ENCODE results near the gene ZFYVE26.

Gene ZFYVE26

DNA sequence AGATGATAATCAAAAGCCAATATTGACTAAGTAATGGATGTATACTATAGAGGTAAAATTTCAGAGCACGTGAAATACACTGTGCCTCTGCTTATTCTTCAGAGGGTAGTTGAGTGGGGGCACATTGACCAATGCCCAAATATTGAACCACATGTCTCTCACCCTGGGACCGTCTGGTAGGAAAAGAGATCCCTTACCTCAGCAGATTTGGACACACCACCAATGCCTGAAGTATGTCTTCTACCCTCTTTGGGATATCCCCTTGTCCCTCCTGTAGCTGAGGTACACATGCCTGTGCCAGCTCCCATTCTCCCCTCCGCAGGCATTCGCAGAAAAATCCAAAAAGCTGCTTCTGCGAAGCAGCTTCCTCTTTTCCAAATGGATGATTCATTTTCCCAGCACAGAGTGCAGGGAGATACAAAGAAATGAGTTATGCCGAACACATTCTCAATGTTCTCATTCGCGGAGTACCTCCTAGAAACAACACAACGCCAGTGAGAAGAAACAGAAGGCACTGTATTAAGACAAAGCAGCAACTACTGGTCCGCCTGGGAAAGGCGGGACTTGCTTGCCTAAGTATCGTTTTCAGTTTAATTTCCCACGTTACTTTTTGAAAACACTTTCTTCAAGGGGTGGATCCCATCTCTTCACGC, 691 bp downstream of the ZFYVE26 start:
- DNase-seq: no peak

DNA sequence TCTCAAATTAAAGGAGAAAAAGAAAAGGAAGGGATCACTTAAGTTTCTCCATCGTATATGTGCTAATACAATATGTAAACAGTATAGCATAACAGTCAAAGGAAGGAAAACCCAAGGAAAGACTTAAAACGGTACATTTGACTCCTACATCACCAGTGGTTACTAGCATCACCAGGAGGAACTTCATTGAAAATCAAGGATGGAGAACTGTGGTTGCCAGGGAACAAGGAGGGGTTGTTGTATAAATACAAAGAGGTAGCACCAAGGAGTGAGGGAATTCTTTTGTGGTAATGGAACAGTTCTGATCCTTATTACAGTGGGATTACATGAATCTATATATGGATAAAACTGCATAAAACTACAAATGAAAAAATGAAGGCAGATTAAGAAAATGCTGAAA, 1.6 kb downstream of the ZFYVE26 start:
- no peak for DNase-seq

DNA sequence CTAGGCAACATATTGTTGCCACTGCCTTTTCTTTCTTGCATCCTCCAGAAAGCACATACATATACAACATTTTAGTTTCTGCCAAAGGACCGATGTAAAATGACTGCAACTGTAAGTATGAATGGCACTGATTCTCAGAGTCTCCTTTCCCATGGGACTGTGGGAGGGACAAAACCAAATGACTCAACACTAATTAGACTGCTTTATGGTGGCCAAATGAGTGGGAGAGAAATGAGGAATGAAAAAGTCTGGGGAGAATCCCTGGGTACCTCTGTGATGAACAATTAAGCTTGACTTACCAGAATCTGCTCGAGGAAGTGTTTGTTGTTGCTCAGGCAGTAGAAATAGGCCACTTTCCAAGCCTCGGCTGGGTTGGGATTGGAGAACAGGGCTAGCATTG, 10.1 kb downstream of the ZFYVE26 start:
- DNase-seq: no peak

DNA sequence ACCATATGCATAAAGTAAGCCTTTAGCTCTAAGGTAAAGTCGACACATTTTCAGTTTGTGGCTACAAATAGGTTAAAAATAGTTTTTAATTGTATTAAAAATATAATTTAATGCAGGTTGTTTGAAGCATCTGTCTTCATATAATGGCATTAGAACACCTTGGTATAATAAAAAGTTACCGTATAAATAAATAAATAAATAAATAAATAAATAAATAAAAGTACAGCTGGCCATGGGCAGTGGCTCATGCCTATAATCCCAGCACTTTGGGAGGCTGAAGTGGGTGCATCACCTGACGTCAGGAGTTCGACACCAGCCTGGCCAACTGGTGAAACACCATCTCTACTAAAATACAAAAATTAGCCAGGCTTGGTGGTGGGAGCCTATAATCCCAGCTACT, 15.6 kb downstream of the ZFYVE26 start:
- no peak for DNase-seq

DNA sequence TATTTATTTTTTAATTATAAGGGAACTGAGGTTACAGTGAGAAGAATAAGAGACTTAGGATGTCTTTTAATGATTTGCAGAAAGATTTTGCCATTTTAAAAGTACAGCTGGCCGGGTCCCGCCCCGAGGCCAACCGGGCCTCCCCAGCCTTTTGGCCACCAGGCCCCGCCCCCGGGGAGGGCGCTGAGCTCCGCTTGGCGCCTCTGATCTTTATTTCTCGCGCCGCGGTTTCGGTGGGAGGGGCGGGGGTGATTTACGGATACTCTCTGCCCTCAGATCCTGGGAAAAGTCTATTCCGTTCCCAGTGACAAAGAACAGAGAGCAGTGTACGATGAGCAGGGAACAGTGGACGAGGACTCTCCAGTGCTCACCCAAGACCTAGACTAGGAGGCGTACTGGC, 17.7 kb downstream of the ZFYVE26 start:
- no peak for DNase-seq

- DNase-seq: no peak
Observed at GRCh38 chr14:67787673-67788072, 28.7 kb downstream of the ZFYVE26 start.

DNA sequence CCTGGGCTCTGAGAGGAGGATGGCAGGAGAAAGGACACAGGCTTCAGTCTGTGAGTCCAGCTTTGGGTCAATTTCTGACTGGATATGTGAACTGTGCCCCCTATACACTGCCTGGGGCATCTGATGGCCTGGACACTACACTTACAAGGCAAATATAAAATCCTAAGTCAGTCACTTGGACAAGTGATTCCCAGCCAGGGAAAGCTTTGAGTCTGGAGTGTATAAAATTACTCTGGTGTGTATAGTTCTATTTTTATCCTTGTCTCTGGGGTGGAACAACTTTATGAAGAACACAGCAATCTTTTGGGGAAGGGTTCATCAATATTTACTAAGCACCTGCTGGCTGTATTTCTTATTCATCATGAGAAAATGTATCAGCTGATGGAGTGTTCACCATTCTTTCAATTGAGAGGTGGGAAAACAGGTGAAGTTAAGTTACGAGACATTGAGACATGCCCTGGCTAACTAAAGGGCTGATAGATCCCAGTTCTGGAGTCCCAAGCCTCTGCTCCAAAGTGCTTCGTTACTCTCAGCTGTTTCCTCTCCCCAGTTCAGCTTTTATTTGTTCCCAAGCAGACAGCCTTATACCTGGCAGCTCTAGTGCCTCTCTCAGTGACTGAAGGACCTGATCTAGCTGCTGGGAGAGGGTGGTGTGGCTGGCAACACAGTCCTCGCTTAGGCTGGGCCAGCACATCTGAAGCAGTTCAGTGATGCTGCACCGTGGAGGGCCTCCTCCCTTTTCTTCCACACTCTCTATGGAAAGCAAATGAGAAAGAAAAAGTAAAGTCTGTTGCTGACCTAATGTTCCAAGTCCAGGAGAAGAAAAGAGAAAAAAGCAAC, 30.9 kb downstream of the ZFYVE26 start:
- DNase-seq: no peak

DNA sequence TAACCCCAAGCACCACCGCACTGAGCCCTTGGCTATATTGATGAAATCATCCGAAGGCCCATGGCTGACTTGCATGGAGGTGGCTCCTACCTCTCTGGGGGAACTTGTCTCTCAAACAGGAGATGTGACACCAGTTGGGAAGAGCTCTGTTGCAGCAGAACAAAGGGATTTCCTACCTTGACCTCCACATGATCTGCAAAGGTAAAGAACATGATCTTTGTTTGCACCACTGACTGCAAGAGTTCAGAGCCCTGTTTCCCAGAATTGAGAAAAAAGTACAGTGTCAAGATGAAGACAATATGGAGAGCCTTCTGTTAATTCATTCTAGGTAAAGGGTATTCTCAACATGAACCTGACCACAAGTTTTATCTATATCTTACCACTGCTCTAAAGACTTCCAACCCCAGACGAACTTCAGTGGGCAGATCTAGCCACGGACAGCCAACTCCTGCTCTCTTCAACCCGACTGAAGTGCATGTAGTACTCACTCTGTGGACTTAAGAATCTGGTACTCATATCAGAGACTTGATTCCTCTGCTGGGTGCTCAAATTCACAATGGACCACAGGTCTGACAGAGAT, 32.1 kb downstream of the ZFYVE26 start:
- DNase-seq: no peak

- DNase-seq: no peak
Observed at GRCh38 chr14:67782090-67782489, 34.3 kb downstream of the ZFYVE26 start.

DNA sequence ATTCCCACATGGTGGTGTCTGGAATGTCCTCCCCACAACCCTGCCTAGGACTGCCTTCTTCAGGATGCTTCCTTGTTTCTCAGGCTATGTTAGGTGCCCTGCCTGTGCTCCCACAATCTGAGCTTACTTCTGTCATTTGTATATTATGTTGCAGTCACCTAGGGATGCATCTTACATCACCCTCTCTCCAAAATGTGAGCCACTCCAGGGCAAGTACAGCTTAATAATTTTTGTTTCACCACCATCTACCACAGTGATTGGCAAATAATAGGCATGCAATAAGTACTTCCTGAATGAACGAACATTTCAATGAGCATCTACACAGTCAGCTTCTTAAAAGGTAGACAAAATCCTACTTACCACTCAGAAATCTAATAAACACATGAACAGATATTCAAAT, 37.6 kb downstream of the ZFYVE26 start:
- DNase-seq: no peak

- no peak for DNase-seq
Observed at GRCh38 chr14:67776653-67777322, 39.6 kb downstream of the ZFYVE26 start.

DNA sequence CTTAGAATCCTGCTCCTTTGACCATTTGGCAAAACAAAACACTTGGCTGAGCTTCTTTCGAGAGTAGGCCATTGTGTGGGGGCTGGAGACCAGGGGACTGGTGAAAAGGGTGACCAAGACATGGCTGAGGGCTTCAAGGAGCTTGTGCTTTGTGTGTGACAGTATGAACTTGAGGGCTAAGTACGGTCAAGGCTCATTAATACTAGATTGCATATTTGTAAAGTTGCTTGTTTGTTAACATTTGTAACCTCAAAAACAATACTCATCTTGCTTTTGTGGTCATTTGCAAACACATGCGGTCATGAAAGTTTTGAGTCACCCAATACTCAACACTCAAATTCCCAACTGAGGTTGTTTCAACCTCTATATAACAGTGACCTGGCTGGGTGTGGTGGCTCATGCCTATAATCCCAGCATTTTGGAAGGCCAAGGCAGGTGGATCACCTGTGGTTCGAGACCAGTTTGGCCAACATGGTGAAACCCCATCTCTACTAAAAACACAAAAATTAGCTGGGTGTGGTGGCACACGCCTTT, 42.5 kb downstream of the ZFYVE26 start:
- DNase-seq: no peak

GRCh38 chr14:67768219-67768618, 48.2 kb downstream of the ZFYVE26 start:
- DNase-seq: no peak

- DNase-seq: no peak
Observed at GRCh38 chr14:67766035-67766680, 50.2 kb downstream of the ZFYVE26 start.

GRCh38 chr14:67765192-67765834, 51.1 kb downstream of the ZFYVE26 start:
- DNase-seq: no peak

DNA sequence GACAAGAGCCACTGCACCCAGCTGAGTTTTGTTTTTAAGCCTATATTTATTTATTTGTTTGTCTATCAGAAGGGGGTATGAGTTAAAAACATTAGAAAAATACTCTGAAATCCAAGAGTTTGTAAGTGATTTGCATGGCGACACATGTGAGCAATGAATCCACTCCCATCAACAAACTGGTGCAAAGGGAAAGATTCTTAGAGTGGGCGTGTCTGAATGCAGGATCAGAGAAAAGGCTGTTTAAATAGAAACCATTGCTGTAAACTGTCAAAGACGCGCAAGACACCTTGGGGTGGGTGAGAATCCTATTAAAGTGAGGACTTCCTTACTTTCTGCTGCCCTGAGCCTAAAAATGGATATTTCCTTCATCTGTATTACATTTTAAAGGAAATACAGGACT, 51.9 kb downstream of the ZFYVE26 start:
- DNase-seq: no peak

DNA sequence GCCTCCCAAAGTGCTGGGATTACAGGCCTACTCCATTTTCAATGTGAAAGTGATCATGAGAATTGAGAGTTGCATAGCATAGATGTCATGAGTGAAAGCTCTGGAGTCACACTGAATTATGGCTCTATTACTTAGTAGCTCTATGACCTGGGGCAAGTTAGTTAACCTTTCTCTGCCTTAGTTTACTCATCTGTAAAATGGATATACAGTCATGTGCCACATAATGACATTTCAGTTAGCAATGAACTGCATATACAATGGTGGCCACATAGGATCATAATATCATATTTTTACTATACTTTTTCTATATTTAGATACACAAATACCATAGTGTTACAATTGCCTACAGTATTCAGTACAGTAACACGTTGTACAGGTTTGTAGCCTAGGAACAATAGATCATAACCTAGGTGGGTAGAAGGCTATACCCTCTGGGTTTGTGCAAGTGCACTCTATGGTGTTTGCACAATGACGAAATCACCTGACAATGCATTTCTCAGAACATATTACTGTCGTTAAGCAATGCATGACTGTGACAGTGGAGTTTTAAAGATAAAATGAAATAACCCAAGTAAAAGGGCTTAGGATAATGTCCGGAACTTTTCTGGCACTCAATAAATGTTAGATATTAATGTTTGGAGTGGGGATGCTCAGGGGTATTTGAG, 53.1 kb downstream of the ZFYVE26 start:
- no peak for DNase-seq

DNA sequence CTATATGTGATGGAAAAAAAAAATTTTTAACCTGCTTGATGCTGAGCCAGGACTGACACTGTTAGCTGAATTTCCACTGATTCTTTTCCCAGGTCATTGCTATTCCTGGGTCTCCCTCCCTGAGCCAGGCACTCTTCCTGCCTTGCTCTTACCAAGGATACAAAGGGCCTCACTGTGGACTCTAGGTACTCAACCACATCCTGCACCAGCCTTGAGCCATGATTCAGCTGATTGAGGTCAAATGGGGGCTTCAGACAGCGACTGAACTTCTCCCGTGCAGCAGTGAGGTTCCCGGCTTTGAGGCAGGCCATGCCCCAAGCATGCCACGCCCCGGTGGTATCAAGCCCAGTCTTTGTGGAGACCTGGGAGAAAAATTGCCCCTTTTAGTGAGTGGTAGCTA, 54.3 kb downstream of the ZFYVE26 start:
- no peak for DNase-seq

- DNase-seq: no peak
Observed at GRCh38 chr14:67759916-67760315, 56.5 kb downstream of the ZFYVE26 start.

DNA sequence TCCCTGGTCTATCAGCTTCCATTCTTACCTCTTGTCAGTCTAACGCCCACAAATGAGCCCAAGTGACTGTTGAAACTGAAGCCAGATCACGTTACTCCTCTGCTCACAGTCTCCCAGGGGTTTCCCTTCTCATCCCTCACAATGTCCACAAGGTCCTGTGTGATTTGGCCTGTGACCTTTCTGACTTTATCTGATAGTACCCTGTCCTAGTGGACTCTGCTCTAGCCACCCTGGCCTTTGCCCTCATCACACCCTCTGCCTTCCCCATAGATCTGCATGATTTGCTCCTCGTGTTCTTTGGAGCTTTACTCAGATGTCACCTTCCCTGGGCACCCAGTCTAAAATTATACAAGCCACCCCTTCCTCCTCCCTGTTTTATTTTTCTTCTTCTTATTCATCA, 59.2 kb downstream of the ZFYVE26 start:
- no peak for DNase-seq

DNA sequence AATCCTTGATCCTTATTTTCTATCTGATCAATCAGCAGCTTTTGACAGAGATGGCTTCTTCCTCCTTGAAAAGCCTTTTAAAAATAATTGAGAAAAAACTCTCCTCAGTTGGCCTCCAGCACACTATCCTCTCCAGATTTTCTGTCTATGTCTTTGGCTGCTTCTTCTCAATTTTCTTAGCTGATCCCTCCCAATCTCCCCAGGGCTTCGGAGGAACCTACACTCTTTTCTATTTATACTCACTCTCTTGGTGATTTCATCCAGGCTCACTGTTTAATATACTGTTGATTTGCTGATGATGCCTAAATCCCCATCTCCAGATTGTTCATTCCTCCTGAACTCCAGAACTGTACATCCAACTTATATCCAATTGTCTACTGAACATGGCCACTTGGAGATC, 59.9 kb downstream of the ZFYVE26 start:
- DNase-seq: no peak
